Measurements from ENCODE around the gene TBC1D17.

GRCh38 chr19:49829200-49829599 is 48.3 kb upstream of the TBC1D17 start:
- no peak for TF ChIP-seq EZH2 (IDR thresholded peaks at IDR 0.05; ENCODE audit: insufficient read depth, poor library complexity, severe bottlenecking)
- no peak for TF ChIP-seq EZH2phosphoT487 (IDR thresholded peaks at IDR 0.05; ENCODE audit: insufficient read depth, low read depth)

All from GM23248 (cell line).